Measurements from ENCODE around the gene SAMD14. TPM values are rescaled to one million over a fixed set of nuclear protein-coding genes. Genes with fewer than 3 reads are reported as not detected.
A peak's percentile ranks its signal among the peaks of the same experiment; 100 is the strongest.

SAMD14 gene
- total and polyA plus RNA-seq, 2 experiments from 2014 or later: 0.70 to 4.7 TPM

- Histone ChIP-seq H3K79me2 (replicated peaks; ENCODE audit: insufficient read depth) (no peaks in the 10 kb centered on the region), H3F3A (replicated peaks; ENCODE audit: low read depth) (no peaks in the 10 kb centered on the region), H2AFZ (0 out of 2 replicates have a peak overlapping the region, but pooled peaks have one; percentile 28), H3K4me3 (peak overlapping the region; percentile 41), H4K20me1 (replicated peaks; ENCODE audit: insufficient read depth) (no peaks in the 10 kb centered on the region), H3K36me3 (ENCODE audit: insufficient read depth) (no peaks in the 10 kb centered on the region), H3K9me2 (ENCODE audit: insufficient read depth) (no peaks in the 10 kb centered on the region), H3K4me1 (ENCODE audit: insufficient read depth) (peaks cover 13% of the 10 kb centered on the region; the same call in 1 of the 2 replicates), H3K27me3 (ENCODE audit: insufficient read depth) (no peaks in the 10 kb centered on the region), H3K4me2 (peak overlapping the region; percentile 62), H3K27ac (ENCODE audit: low read depth) (no peak overlapping the region)
- Mint-ChIP-seq H3K27me3 (ENCODE audit: insufficient read depth, low read depth, poor library complexity) (peaks cover 14% of the 10 kb centered on the region), H3K9me3 (no peaks in the 10 kb centered on the region), H3K4me3 (peak overlapping the region; percentile 46; the same call in 1 of the 3 replicates), H3K4me1 (peaks cover 17% of the 10 kb centered on the region), H3K27ac (no peak overlapping the region), H3K36me3 (ENCODE audit: low read depth) (peaks cover 2% of the 10 kb centered on the region; the same call in 1 of the 3 replicates)
- DNase-seq (ENCODE audit: low spot score): peak; percentile 39
- TF ChIP-seq CTCF (conservative IDR thresholded peaks at IDR 0.05; ENCODE audit: low read depth in 2 of 2) (0 out of 4 replicates have a peak, but pooled peaks of 1 of the 2 experiments have one; percentile 9), ETS1 (IDR thresholded peaks at IDR 0.05) (no peak)
- ATAC-seq: peak; percentile 74
Observed at GRCh38 chr17:50101346-50102163, 28.4 kb downstream of the SAMD14 start.

- TF ChIP-seq NANOG (IDR thresholded peaks at IDR 0.05; ENCODE audit: borderline replicate concordance) (no peak), EZH2phosphoT487 (IDR thresholded peaks at IDR 0.05; ENCODE audit: unreplicated experiment) (no peak), CREB1 (CRISPR knock-in tag; IDR thresholded peaks at IDR 0.05; ENCODE audit: low read depth) (no peak), STAT1 (IDR thresholded peaks at IDR 0.05; ENCODE audit: unreplicated experiment) (no peak), ZNF331 (CRISPR knock-in tag; IDR thresholded peaks at IDR 0.05; ENCODE audit: low read depth) (no peak), POLR2AphosphoS5 (IDR thresholded peaks at IDR 0.05; ENCODE audit: low read depth) (no peak), ZNF114 (CRISPR knock-in tag; IDR thresholded peaks at IDR 0.05) (no peak), ETS1 (IDR thresholded peaks at IDR 0.05) (no peak)
- no peaks in the 10 kb centered on the region for H3F3A ChIP-seq (replicated peaks; ENCODE audit: low read depth)
- H3K9me3 Mint-ChIP-seq: no peaks in the 10 kb centered on the region
- no peaks in the 10 kb centered on the region for H3K9me2 ChIP-seq (ENCODE audit: insufficient read depth)
- peak overlapping the region; percentile 46 for H3K4me3 Mint-ChIP-seq
- DNase-seq (ENCODE audit: low spot score) (peak; percentile 35), ATAC-seq (peak; percentile 61)
- H3K4me3 ChIP-seq: peak overlapping the region; percentile 41
- peaks cover 2% of the 10 kb centered on the region; the same call in 1 of the 3 replicates for H3K36me3 Mint-ChIP-seq (ENCODE audit: low read depth)
- peak overlapping the region; percentile 62 for H3K4me2 ChIP-seq
- peaks cover 14% of the 10 kb centered on the region for H3K27me3 Mint-ChIP-seq (ENCODE audit: insufficient read depth, low read depth, poor library complexity)
- 0 out of 2 replicates have a peak overlapping the region, but pooled peaks have one; percentile 28 for H2AFZ ChIP-seq
- H3K27ac ChIP-seq (ENCODE audit: low read depth): no peak overlapping the region
- no peak overlapping the region for H3K27ac Mint-ChIP-seq
- H3K4me1 Mint-ChIP-seq: peaks cover 18% of the 10 kb centered on the region
- H4K20me1 ChIP-seq (replicated peaks; ENCODE audit: insufficient read depth): no peaks in the 10 kb centered on the region
- peaks cover 13% of the 10 kb centered on the region; the same call in 1 of the 2 replicates for H3K4me1 ChIP-seq (ENCODE audit: insufficient read depth)
- H3K27me3 ChIP-seq (ENCODE audit: insufficient read depth): no peaks in the 10 kb centered on the region
- H3K36me3 ChIP-seq (ENCODE audit: insufficient read depth): no peaks in the 10 kb centered on the region
- no peaks in the 10 kb centered on the region for H3K79me2 ChIP-seq (replicated peaks; ENCODE audit: insufficient read depth)
Observed at GRCh38 chr17:50100921-50101345, 29.0 kb downstream of the SAMD14 start.

All from GM23338 (cell line).